CD4-positive, alpha-beta T cell treated with Interleukin-15 for 1 hour (primary cell): ENCODE measurements around the gene NEK5.
"Not testable (repeated sequence)": the region's sequence is repeated elsewhere in the genome, so short reads cannot be mapped to it uniquely, and the experiment has no call there.

Experiments
- DNase-seq: peaks from one replicate; pipeline ENCODE4 v3.0.0-alpha.2; 2020

Gene NEK5

GRCh38 chr13:52130641-52131040 lies 1.8 kb upstream of the NEK5 start:
- DNase-seq = no peak

- DNase-seq = peak; percentile 51
Measured at GRCh38 chr13:52127783-52128702, 830 bp downstream of the NEK5 start.

GRCh38 chr13:52127378-52127777 lies 1.5 kb downstream of the NEK5 start:
- no peak for DNase-seq

GRCh38 chr13:52125547-52125946 lies 3.3 kb downstream of the NEK5 start:
- no peak for DNase-seq

GRCh38 chr13:52118595-52118994 lies 10.3 kb downstream of the NEK5 start:
- no peak for DNase-seq

GRCh38 chr13:52118095-52118494 lies 10.8 kb downstream of the NEK5 start:
- no peak for DNase-seq

GRCh38 chr13:52112591-52112990 lies 16.3 kb downstream of the NEK5 start:
- no peak for DNase-seq

- no peak for DNase-seq
Measured at GRCh38 chr13:52109116-52109670, 19.7 kb downstream of the NEK5 start.

GRCh38 chr13:52105841-52106240 lies 23.0 kb downstream of the NEK5 start:
- no peak for DNase-seq

- DNase-seq = no peak
Measured at GRCh38 chr13:52104624-52105023, 24.2 kb downstream of the NEK5 start.

- no peak for DNase-seq
Measured at GRCh38 chr13:52103386-52103785, 25.5 kb downstream of the NEK5 start.

- DNase-seq = not testable (repeated sequence)
Measured at GRCh38 chr13:52102423-52102822, 26.4 kb downstream of the NEK5 start.

GRCh38 chr13:52097197-52097596 lies 31.7 kb downstream of the NEK5 start:
- DNase-seq = no peak

GRCh38 chr13:52096748-52097147 lies 32.1 kb downstream of the NEK5 start:
- no peak for DNase-seq

GRCh38 chr13:52096062-52096461 lies 32.8 kb downstream of the NEK5 start:
- no peak for DNase-seq

- no peak for DNase-seq
Measured at GRCh38 chr13:52092087-52092486, 36.8 kb downstream of the NEK5 start.

- no peak for DNase-seq
Measured at GRCh38 chr13:52091473-52091872, 37.4 kb downstream of the NEK5 start.

GRCh38 chr13:52085421-52085820 lies 43.5 kb downstream of the NEK5 start:
- no peak for DNase-seq

- not testable (repeated sequence) for DNase-seq
Measured at GRCh38 chr13:52084981-52085380, 43.9 kb downstream of the NEK5 start.

GRCh38 chr13:52082601-52083000 lies 46.3 kb downstream of the NEK5 start:
- no peak for DNase-seq

- not testable (repeated sequence) for DNase-seq
Measured at GRCh38 chr13:52079891-52080290, 49.0 kb downstream of the NEK5 start.

GRCh38 chr13:52070929-52071523 lies 57.8 kb downstream of the NEK5 start:
- DNase-seq = no peak

GRCh38 chr13:52067237-52067636 lies 61.6 kb downstream of the NEK5 start:
- no peak for DNase-seq

GRCh38 chr13:52061587-52061986 lies 67.3 kb downstream of the NEK5 start:
- DNase-seq = no peak
